ENCODE results near the gene XXYLT1. TPM values are rescaled to one million over a fixed set of nuclear protein-coding genes. Genes with fewer than 3 reads are reported as not detected.
A peak's percentile ranks its signal among the peaks of the same experiment; 100 is the strongest.

The XXYLT1 gene
- total and polyA plus RNA-seq, 10 of the 15 experiments (the other 5 are each of a cell fraction or from before 2014, with no cell fraction given), result 1.2 to 14.2 (median 9.3) TPM

- ATAC-seq (no peak), FAIRE-seq (no peak), DNase-seq (ENCODE audit: low read depth, low spot score) (no peak)
- Histone ChIP-seq H3K79me2 (ENCODE audit: control insufficient read depth, insufficient read depth, low read length) (peaks cover 8% of the 10 kb centered on the region), H4K20me1 (ENCODE audit: control insufficient read depth, insufficient read depth) (no peaks in the 10 kb centered on the region), H3K36me3 (ENCODE audit: control insufficient read depth in 2 of 2, insufficient read depth in 2 of 2, low read length in 1 of 2) (no peaks in the 10 kb centered on the region), H3K9me3 (replicated peaks; ENCODE audit: control insufficient read depth, insufficient read depth, low read length) (no peaks in the 10 kb centered on the region), H3K4me2 (ENCODE audit: control insufficient read depth, insufficient read depth) (no peak overlapping the region), H3K9ac (ENCODE audit: control insufficient read depth, insufficient read depth, low read length) (no peak overlapping the region), H2AFZ (ENCODE audit: control insufficient read depth, low read depth, low read length) (no peak overlapping the region; the same call in 1 of the 2 replicates), H3K27me3 (replicated peaks in 1 of 2; ENCODE audit: control insufficient read depth in 2 of 2, insufficient read depth in 2 of 2, low read length in 1 of 2) (no peaks in the 10 kb centered on the region), H3K27ac (ENCODE audit: control insufficient read depth, insufficient read depth) (peak overlapping the region; percentile 38; the same call in 1 of the 2 replicates), H3K4me3 (no peak overlapping the region), H3K4me1 (ENCODE audit: control insufficient read depth, insufficient read depth, low read length) (peaks cover 43% of the 10 kb centered on the region)
- under 1% methylated on average over 12 of the region's 12 CpGs for WGBS (ENCODE audit: insufficient coverage, insufficient replicate concordance, low lambda C conversion rate, missing lambda C conversion rate)
- ChIA-PET SMC1A (ENCODE audit: uncharacterized antibody, unreplicated experiment) (interaction anchor here (0.9 to 11.1 kb wide), 8 partner anchors 11 to 126 kb away, joined by 3 to 178 read pairs (median 3); no protein-coding TSS in a partner anchor), RAD21 (ENCODE audit: unreplicated experiment) (interaction anchor here (1.2 to 3.3 kb wide), 3 partner anchors 15 to 26 kb away, joined by 3 to 19 read pairs (median 3); no protein-coding TSS in a partner anchor), POLR2A (interaction anchor here (0.9 to 8.7 kb wide), 3 partner anchors 8 to 17 kb away, joined by 3 to 136 read pairs (median 62); no protein-coding TSS in a partner anchor), CTCF (interaction anchor here (0.8 to 1.5 kb wide), 5 partner anchors 10 to 138 kb away, joined by 3 to 5 read pairs (median 3); partner anchors contain the start of gene XXYLT1)
- in situ Hi-C loops (cut with MboI) (loop anchor here (25.0 kb wide), 2 partner anchors 404 to 1304 kb away; partner anchors contain the start of genes PPP1R2 and UBXN7), intact Hi-C loops (cut with micrococcal nuclease; ENCODE audit: unreplicated experiment) (no loop called here)
- TF ChIP-seq KAT2A (conservative IDR thresholded peaks at IDR 0.05; ENCODE audit: control insufficient read depth, low read depth, low read length) (no peak), BCLAF1 (IDR thresholded peaks at IDR 0.05) (no peak), ZZZ3 (IDR thresholded peaks at IDR 0.05; ENCODE audit: control insufficient read depth, insufficient read length, low read depth) (no peak), POLR2A (IDR thresholded peaks at IDR 0.05; ENCODE audit: low read depth, low read length) (peak; percentile 50; the same call in 1 of the 2 replicates), ATF2 (IDR thresholded peaks at IDR 0.05; ENCODE audit: low read length) (no peak), CREB1 (IDR thresholded peaks at IDR 0.05; ENCODE audit: low read depth) (peak; percentile 94), RAD21 (IDR thresholded peaks at IDR 0.05; ENCODE audit: insufficient read depth, low read depth, low read length) (peak; percentile 44; the same call in 1 of the 2 replicates), IRF4 (IDR thresholded peaks at IDR 0.05; ENCODE audit: low read depth, low read length) (peak; percentile 25; the same call in 1 of the 2 replicates), POLR2AphosphoS2 (IDR thresholded peaks at IDR 0.05; ENCODE audit: low read depth, low read length) (no peak), CREM (IDR thresholded peaks at IDR 0.05; ENCODE audit: low read depth) (peak; percentile 83), FOXM1 (IDR thresholded peaks at IDR 0.05; ENCODE audit: low read depth, low read length) (no peak), JUNB (IDR thresholded peaks at IDR 0.05) (peak; percentile 51; the same call in 1 of the 2 replicates), EED (IDR thresholded peaks at IDR 0.05; ENCODE audit: low read depth) (peak; percentile 35; the same call in 1 of the 2 replicates)
- TF ChIP-seq, protein P1, sequence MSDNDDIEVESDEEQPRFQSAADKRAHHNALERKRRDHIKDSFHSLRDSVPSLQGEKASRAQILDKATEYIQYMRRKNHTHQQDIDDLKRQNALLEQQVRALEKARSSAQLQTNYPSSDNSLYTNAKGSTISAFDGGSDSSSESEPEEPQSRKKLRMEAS (IDR thresholded peaks at IDR 0.05; ENCODE audit: low read depth, low read length), result peak; percentile 38; the same call in 1 of the 2 replicates
- TF ChIP-seq, protein P2, sequence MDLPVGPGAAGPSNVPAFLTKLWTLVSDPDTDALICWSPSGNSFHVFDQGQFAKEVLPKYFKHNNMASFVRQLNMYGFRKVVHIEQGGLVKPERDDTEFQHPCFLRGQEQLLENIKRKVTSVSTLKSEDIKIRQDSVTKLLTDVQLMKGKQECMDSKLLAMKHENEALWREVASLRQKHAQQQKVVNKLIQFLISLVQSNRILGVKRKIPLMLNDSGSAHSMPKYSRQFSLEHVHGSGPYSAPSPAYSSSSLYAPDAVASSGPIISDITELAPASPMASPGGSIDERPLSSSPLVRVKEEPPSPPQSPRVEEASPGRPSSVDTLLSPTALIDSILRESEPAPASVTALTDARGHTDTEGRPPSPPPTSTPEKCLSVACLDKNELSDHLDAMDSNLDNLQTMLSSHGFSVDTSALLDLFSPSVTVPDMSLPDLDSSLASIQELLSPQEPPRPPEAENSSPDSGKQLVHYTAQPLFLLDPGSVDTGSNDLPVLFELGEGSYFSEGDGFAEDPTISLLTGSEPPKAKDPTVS (IDR thresholded peaks at IDR 0.05; ENCODE audit: low read depth, low read length), result no peak
- TF ChIP-seq, protein P3, sequence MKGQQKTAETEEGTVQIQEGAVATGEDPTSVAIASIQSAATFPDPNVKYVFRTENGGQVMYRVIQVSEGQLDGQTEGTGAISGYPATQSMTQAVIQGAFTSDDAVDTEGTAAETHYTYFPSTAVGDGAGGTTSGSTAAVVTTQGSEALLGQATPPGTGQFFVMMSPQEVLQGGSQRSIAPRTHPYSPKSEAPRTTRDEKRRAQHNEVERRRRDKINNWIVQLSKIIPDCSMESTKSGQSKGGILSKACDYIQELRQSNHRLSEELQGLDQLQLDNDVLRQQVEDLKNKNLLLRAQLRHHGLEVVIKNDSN (IDR thresholded peaks at IDR 0.05; ENCODE audit: borderline replicate concordance, extremely low read length, insufficient read depth, low read depth, low read length), result peak; percentile 88
- TF ChIP-seq, protein P4, sequence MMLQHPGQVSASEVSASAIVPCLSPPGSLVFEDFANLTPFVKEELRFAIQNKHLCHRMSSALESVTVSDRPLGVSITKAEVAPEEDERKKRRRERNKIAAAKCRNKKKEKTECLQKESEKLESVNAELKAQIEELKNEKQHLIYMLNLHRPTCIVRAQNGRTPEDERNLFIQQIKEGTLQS (IDR thresholded peaks at IDR 0.05; ENCODE audit: borderline replicate concordance, extremely low read depth, low read depth, low read length), result 0 out of 2 replicates have a peak, but pooled peaks have one; percentile 43
- BruUV-seq (replicated peaks), result no TSS peak
Observed at GRCh38 chr3:195133462-195133861, 137.5 kb downstream of the XXYLT1 start.
